ENCODE data around the gene PML.

GRCh38 chr15:73949496-73949895 lies 45.0 kb upstream of the PML start:
- TF ChIP-seq ZBTB7A (IDR thresholded peaks at IDR 0.05; ENCODE audit: low read depth) (no peak), REST (IDR thresholded peaks at IDR 0.05; ENCODE audit: low read depth) (no peak)
